HepG2 (cell line): ENCODE measurements around the gene HPCAL1. TPM values are rescaled to one million over a fixed set of nuclear protein-coding genes. Genes with fewer than 3 reads are reported as not detected.

Experiments
- ELF3 ChIP-seq: IDR thresholded peaks from 2 replicates; pipeline ENCODE4 v1.6.1; 2016; ENCODE audit warnings: missing genetic modification reagents, missing compliant biosample characterization
- FOXC1 ChIP-seq: sonication (generic); formaldehyde crosslinking; IDR thresholded peaks from 2 replicates; pipeline ENCODE4 v1.8.0; 2022; ENCODE audit warnings: mild to moderate bottlenecking, missing genetic modification reagents, borderline replicate concordance
- KDM1A ChIP-seq: IDR thresholded peaks from 2 replicates; pipeline ENCODE4 v1.6.1; 2016; ENCODE audit warnings: missing compliant biosample characterization
- POLR2G ChIP-seq: fragments of 200-400 bp; formaldehyde crosslinking; IDR thresholded peaks from 2 replicates; pipeline ENCODE4 v1.6.1; 2018; ENCODE audit warnings: mild to moderate bottlenecking, low read depth, low read length, moderate library complexity
- YEATS2 ChIP-seq: sonication (generic); formaldehyde crosslinking; IDR thresholded peaks from 2 replicates; pipeline ENCODE4 v1.4.0; 2020; ENCODE audit warnings: missing genetic modification reagents, borderline replicate concordance
- ZNF136 ChIP-seq: sonication (generic); formaldehyde crosslinking; IDR thresholded peaks from 2 replicates; pipeline ENCODE4 v1.8.1; 2022; ENCODE audit warnings: low read depth, mild to moderate bottlenecking, moderate library complexity, missing genetic modification reagents
- ZNF230 ChIP-seq: sonication (generic); formaldehyde crosslinking; IDR thresholded peaks from 2 replicates; pipeline ENCODE4 v1.4.0; 2020; ENCODE audit warnings: mild to moderate bottlenecking, missing genetic modification reagents
- ZNF543 ChIP-seq: sonication (generic); formaldehyde crosslinking; IDR thresholded peaks from 2 replicates; pipeline ENCODE4 v1.4.0; 2020; ENCODE audit warnings: mild to moderate bottlenecking, missing genetic modification reagents
- ZNF841 ChIP-seq: sonication (generic); formaldehyde crosslinking; IDR thresholded peaks from 2 replicates; pipeline ENCODE4 v1.8.1; 2023; ENCODE audit warnings: missing genetic modification reagents, borderline replicate concordance
- polyA plus RNA-seq, 8 experiments: library from polyadenylated mRNA; depleted of rRNA in 3 of 8; stranded (reverse) in 7 of 8; unstranded in 1 of 8; fragments of >200 nt; fragmentation: Illumina TruSeq in 4 of 8; extraction: Trizol in 4 of 8; gene quantifications; 2 replicates each; pipeline versions ENCODE4 v1.2.1 to v1.2.3, GENCODE V29; 2011 to 2016; ENCODE audit warnings: low read depth in 4 of 8, missing spikeins in 1 of 8, mixed read lengths in 1 of 8; ENCODE audit not compliant: insufficient read depth in 1 of 8
- total RNA-seq, 5 experiments: library from RNA; depleted of rRNA; stranded (reverse); fragments of >200 nt; fragmentation: Illumina TruSeq; extraction: Trizol; gene quantifications; 2 replicates each; pipeline ENCODE4 v1.2.3, GENCODE V29; 2016; ENCODE audit warnings: low read depth in 1 of 5
- TF ChIP-seq, protein P1 (sequence below): sonication (generic); formaldehyde crosslinking; IDR thresholded peaks from 2 replicates; pipeline ENCODE4 v1.8.0; 2022; ENCODE audit warnings: missing genetic modification reagents, low read depth, mild to moderate bottlenecking, borderline replicate concordance
- TF ChIP-seq, protein P2 (sequence below): IDR thresholded peaks from 2 replicates; pipeline ENCODE4 v1.6.1; 2016; ENCODE audit warnings: low read depth, missing genetic modification reagents, missing compliant biosample characterization
- TF ChIP-seq, protein P3 (sequence below): sonication (generic); formaldehyde crosslinking; IDR thresholded peaks from 2 replicates; pipeline ENCODE4 v1.5.1; 2020; ENCODE audit warnings: mild to moderate bottlenecking, moderate library complexity, missing genetic modification reagents
- TF ChIP-seq, protein P4 (sequence below): sonication (generic); formaldehyde crosslinking; IDR thresholded peaks from 2 replicates; pipeline ENCODE4 v1.4.0; 2020; ENCODE audit warnings: missing genetic modification reagents
- TF ChIP-seq, protein P5 (sequence below): sonication (generic); formaldehyde crosslinking; IDR thresholded peaks from 2 replicates; pipeline ENCODE4 v1.8.0; 2022; ENCODE audit warnings: mild to moderate bottlenecking, missing genetic modification reagents, moderate library complexity

The HPCAL1 gene
- total and polyA plus RNA-seq, 2 of the 13 experiments (the other 11 are each of a cell fraction or from before 2014, with no cell fraction given): 29.5 to 29.9 TPM

DNA sequence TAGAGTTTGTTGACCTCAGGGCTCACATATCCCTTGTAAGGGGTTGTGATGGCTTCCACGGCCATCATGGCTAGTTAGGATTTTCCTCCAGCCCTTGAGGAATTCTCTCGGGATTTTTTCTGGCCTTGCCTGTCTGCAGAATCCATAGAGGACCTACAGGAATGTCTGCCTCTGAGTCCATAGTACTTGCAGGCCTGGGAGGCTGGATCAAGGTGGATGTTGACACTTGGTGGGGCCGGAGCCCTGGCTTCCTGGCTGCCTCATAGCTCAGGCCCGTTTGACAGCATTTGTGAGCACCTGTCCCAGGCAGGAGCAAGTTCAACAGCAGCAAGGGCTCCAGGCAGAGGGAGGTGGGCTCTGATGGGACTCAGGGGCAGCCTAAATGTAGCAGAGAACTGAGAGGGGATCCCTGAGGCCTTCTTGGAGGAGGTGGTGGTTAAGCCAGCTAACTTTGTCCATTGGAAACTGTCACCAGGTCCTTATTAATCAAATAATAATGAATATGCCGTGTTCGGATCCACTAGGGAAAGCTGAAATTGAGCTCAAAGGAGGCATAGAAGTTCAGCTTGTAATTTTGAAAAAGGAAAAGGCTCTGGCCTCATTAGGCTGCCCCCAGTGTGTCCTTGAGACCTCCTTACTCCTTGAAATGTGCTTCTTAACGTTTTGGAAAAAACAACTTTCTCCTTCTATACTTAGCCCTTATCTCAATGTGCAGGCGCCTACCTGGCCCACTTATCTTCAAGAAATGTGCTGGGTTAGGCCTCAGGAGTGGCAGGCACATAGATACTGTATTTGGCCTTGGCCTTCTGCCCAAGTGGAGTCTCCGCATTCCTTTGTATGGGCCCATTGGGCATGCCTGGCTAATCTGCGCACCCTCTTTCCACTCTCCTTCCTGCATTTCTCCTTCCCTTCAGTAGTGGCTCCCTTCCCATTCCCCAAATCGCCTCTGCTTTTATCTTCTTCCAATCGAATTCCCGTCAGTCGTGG lies 66.9 kb downstream of the HPCAL1 start (continued):
- TF ChIP-seq YEATS2: 0 out of 2 replicates have a peak, but pooled peaks have one; percentile 18
- TF ChIP-seq, protein P1, sequence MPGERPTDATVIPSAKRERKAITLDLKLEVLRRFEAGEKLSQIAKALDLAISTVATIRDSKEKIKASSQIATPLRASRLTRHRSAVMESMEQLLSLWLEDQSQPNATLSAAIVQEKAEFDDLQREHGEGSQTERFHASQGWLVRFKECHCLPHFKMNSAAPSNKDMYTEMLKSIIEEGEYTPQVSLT (CRISPR knock-in tag): no peak; the same call in 1 of the 2 replicates
- no peak for TF ChIP-seq ZNF136 (CRISPR knock-in tag)
- no peak for TF ChIP-seq POLR2G
- TF ChIP-seq KDM1A (CRISPR knock-in tag): no peak
- TF ChIP-seq, protein P2, sequence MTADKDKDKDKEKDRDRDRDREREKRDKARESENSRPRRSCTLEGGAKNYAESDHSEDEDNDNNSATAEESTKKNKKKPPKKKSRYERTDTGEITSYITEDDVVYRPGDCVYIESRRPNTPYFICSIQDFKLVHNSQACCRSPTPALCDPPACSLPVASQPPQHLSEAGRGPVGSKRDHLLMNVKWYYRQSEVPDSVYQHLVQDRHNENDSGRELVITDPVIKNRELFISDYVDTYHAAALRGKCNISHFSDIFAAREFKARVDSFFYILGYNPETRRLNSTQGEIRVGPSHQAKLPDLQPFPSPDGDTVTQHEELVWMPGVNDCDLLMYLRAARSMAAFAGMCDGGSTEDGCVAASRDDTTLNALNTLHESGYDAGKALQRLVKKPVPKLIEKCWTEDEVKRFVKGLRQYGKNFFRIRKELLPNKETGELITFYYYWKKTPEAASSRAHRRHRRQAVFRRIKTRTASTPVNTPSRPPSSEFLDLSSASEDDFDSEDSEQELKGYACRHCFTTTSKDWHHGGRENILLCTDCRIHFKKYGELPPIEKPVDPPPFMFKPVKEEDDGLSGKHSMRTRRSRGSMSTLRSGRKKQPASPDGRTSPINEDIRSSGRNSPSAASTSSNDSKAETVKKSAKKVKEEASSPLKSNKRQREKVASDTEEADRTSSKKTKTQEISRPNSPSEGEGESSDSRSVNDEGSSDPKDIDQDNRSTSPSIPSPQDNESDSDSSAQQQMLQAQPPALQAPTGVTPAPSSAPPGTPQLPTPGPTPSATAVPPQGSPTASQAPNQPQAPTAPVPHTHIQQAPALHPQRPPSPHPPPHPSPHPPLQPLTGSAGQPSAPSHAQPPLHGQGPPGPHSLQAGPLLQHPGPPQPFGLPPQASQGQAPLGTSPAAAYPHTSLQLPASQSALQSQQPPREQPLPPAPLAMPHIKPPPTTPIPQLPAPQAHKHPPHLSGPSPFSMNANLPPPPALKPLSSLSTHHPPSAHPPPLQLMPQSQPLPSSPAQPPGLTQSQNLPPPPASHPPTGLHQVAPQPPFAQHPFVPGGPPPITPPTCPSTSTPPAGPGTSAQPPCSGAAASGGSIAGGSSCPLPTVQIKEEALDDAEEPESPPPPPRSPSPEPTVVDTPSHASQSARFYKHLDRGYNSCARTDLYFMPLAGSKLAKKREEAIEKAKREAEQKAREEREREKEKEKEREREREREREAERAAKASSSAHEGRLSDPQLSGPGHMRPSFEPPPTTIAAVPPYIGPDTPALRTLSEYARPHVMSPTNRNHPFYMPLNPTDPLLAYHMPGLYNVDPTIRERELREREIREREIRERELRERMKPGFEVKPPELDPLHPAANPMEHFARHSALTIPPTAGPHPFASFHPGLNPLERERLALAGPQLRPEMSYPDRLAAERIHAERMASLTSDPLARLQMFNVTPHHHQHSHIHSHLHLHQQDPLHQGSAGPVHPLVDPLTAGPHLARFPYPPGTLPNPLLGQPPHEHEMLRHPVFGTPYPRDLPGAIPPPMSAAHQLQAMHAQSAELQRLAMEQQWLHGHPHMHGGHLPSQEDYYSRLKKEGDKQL: no peak
- no peak for TF ChIP-seq ZNF230
- TF ChIP-seq ELF3: 0 out of 2 replicates have a peak, but pooled peaks have one; percentile 41
- TF ChIP-seq, protein P3, sequence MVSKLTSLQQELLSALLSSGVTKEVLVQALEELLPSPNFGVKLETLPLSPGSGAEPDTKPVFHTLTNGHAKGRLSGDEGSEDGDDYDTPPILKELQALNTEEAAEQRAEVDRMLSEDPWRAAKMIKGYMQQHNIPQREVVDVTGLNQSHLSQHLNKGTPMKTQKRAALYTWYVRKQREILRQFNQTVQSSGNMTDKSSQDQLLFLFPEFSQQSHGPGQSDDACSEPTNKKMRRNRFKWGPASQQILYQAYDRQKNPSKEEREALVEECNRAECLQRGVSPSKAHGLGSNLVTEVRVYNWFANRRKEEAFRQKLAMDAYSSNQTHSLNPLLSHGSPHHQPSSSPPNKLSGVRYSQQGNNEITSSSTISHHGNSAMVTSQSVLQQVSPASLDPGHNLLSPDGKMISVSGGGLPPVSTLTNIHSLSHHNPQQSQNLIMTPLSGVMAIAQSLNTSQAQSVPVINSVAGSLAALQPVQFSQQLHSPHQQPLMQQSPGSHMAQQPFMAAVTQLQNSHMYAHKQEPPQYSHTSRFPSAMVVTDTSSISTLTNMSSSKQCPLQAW (CRISPR knock-in tag): 0 out of 2 replicates have a peak, but pooled peaks have one; percentile 3
- no peak for TF ChIP-seq ZNF841 (CRISPR knock-in tag)
- TF ChIP-seq, protein P4, sequence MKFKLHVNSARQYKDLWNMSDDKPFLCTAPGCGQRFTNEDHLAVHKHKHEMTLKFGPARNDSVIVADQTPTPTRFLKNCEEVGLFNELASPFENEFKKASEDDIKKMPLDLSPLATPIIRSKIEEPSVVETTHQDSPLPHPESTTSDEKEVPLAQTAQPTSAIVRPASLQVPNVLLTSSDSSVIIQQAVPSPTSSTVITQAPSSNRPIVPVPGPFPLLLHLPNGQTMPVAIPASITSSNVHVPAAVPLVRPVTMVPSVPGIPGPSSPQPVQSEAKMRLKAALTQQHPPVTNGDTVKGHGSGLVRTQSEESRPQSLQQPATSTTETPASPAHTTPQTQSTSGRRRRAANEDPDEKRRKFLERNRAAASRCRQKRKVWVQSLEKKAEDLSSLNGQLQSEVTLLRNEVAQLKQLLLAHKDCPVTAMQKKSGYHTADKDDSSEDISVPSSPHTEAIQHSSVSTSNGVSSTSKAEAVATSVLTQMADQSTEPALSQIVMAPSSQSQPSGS (CRISPR knock-in tag): no peak
- TF ChIP-seq, protein P5, sequence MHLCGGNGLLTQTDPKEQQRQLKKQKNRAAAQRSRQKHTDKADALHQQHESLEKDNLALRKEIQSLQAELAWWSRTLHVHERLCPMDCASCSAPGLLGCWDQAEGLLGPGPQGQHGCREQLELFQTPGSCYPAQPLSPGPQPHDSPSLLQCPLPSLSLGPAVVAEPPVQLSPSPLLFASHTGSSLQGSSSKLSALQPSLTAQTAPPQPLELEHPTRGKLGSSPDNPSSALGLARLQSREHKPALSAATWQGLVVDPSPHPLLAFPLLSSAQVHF: no peak
- TF ChIP-seq FOXC1: 0 out of 2 replicates have a peak, but pooled peaks have one; percentile 37
- no peak for TF ChIP-seq ZNF543 (CRISPR knock-in tag)
